Brain pericyte (primary cell): Measurements from ENCODE around the gene IFNAR1.
"Not testable (repeated sequence)": the region's sequence is repeated elsewhere in the genome, so short reads cannot be mapped to it uniquely, and the experiment has no call there.

Source experiments
- DNase-seq: peaks from one replicate; pipeline ENCODE4 v3.0.0-alpha.2; 2012; ENCODE audit warnings: low read depth, low spot score

The IFNAR1 gene

DNA sequence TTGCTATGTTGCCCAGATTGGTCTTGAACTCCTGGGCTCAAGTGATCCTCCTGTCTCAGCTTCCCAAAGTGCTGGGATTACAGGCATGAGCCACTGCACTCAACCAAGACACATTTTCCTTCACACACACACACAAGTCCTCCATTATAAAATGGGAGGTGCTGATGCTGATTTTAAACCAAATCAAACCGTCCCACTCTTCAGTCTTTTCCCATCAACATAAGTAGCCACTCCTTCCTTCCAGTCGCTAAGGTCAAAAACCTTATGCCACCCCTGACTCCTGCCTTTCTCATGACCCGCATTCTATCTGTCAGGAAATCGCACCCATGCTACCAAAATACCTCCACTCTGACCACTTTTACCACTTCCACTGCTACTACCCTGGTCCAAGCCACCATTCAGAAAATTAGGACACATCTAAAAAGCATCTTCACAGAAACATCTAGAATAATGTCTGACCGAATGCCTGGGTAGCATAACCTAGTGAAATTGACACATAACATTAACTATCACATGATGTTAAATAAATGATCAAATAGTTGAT is 50.4 kb downstream of the IFNAR1 start:
- no peak for DNase-seq

- DNase-seq, result no peak
Observed at GRCh38 chr21:33377221-33377920, 52.6 kb downstream of the IFNAR1 start.

DNA sequence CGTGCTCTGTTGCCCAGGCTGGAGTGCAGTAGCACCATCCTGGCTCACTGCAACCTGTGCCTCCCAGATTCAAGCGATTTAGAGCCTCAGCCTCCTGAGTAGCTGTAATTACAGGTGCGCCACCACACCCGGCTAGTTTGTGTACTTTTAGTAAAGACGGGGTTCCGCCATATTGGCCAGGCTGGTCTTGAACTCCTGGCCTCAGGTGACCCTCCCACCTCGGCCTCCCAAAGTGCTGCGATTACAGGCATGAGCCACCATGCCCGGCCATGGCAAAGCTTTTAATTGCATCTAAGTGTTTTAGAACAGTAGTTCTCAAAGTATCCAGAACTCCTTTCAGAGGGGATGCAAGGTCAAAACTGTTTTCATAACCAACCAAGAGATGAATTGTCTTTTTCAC is 53.3 kb downstream of the IFNAR1 start:
- no peak for DNase-seq

- DNase-seq, result not testable (repeated sequence)
Observed at GRCh38 chr21:33379934-33380333, 55.2 kb downstream of the IFNAR1 start.

- no peak for DNase-seq
Observed at GRCh38 chr21:33380483-33380998, 55.8 kb downstream of the IFNAR1 start.

DNA sequence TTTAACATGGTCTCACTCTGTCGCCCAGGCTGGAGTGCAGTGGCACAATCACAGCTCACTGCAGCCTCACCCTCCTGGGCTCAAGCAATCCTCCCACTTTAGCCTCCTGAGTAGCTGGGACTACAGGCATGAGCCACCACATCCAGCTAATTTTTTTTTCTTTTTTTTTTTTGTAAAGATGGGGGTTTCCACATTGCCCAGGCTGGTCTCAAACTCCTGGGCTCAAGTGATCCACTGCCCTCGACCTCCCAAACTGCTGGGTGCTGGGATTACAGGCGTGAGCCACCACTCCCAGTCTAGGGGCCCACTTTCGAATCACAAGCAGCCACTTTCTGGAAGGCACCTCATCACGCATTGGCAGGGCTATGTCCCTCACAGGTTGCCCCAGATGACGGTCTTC is 56.6 kb downstream of the IFNAR1 start:
- not testable (repeated sequence) for DNase-seq

DNA sequence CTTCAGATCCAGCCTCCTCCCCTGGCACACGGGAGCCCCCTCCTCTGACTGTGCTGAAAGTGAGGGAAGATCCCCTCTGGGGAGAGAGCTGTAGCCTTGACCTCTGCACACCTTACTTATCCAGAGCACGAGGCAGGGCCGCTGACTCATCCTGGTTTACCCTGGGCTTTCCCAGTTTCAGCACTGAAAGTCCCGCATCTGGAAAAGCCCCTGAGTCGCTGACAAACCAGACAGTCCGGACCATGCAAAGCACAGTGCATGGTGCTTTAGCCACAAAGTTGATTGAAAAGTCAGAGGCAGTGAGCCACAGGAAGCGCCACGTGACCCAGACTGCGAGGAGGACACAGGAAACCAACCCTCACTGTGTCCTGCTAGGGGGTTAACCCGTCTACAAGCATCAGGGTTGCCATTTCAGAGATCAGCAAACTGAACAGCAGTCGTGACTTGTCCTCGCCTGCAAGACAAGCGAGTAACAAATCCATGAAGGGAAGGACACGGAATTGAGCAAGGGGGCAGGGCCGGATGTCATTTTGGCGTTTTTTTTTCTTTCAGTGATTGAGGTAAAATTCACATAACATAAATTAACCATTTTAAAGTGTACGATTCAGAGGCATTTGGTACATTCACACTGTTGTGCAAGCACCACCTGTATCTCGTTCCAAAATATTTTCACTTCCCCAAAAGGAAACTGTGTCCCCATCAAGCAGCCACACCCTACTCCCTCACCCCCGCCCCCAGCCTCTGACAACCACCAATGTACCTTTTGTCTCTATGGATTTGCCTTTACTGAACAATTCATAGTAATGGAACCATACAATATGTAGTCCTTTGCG is 58.5 kb downstream of the IFNAR1 start:
- no peak for DNase-seq

GRCh38 chr21:33384841-33385331 is 60.1 kb downstream of the IFNAR1 start:
- no peak for DNase-seq

DNA sequence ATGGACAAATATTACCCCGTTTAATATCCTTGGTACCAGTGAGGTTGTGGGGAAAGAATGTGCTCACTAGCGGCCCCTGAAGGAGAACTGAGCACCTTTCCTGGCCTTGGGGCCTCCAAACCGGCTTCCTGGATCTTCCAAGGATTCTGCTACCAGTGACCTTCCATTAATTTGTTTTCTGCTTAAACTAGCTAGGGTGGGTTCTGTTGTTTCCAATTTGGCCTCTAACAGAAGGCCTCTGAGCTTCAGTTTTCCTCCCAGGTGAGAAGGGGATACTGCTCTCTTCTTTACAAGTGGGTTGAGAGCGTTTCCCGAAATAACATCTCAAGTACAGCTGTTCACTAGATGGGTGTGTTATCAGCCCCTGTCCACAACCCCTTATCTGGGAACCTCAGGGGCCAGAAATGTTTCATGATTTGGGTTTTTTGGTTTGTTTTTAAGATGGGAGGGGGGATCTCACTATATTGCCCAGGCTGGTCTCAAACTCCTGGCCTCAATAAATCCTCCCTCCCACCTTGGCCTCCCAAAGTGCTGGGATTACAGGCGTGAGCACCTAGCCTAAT is 61.5 kb downstream of the IFNAR1 start:
- no peak for DNase-seq

- DNase-seq, result no peak
Observed at GRCh38 chr21:33387294-33387693, 62.5 kb downstream of the IFNAR1 start.

DNA sequence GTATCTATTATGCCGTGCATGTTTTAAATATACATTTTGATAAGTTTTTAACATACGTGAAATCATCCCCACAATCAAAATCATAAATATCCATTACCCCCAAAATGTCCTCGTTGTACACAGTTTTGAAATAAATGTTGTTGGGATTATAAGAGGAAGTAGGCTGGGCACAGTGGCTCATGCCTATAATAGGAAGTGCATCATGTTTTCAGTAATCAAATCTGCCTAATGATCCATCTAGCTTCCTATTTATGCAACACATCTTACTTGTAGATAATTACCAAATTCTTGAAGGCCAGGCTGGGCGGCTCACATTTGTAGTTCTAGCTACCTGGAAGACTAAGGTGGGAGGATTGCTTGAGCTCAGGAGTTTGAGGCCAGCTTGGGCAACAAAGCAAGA is 63.4 kb downstream of the IFNAR1 start:
- DNase-seq, result no peak

DNA sequence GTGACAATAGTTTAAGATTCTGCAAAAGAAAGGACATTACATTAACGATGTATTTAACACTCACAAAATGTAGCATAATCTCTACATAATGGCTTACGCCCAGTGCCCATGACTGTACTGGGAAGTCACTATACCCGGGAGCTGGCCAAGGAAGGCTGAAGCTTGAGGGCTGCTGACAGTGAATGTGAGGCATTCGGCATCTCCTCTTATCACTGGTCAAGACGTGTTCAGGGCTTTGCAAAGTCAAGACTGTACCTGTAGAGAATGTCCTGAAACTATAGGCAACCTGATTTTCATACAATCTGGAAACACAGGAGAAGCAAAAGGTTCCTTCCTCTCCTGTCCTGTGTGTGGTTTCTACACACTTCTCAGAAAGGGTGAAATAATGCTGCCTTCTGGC is 65.7 kb downstream of the IFNAR1 start:
- no peak for DNase-seq

GRCh38 chr21:33391656-33392055 is 66.9 kb downstream of the IFNAR1 start:
- no peak for DNase-seq

- DNase-seq, result no peak
Observed at GRCh38 chr21:33392284-33392985, 67.7 kb downstream of the IFNAR1 start.

DNA sequence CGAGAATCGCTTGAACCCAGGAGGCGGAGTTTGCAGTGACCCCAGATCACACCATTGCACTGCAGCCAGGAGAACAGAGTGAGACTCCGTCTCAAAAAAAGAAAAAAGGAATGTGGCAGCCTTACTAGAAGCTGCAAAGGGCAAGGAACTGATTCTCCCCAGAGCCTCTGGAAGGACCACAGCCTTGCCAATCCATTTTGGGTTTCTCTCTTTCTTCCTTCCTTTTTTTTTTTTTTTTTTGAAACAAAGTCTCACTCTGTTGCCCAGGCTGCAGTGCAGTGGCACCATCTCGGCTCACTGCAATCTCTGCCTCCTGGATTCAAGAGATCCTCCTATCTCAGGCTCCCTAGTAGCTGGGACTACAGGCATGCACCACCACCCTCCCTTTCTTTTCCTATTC is 68.6 kb downstream of the IFNAR1 start:
- no peak for DNase-seq

DNA sequence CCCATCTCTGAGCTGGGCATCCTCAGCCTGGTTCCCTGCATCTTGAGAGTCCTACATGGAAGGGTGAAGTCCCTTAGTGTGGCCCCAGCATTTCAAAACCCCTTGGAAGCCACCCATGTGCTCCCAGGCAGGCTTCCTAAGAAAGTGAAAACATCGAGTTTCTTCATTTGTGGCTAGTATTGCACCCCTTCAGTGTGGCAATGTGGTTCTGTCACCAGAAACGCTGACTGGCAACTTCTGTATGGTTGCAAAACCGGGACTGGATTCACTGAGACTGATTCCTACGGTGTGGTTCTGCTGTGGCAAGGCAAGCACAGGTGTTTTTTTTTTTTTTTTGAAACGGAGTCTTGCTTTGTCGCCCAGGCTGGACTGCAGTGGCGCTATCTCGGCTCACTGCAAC is 69.5 kb downstream of the IFNAR1 start:
- no peak for DNase-seq

GRCh38 chr21:33395891-33396331 is 71.1 kb downstream of the IFNAR1 start:
- DNase-seq, result no peak

DNA sequence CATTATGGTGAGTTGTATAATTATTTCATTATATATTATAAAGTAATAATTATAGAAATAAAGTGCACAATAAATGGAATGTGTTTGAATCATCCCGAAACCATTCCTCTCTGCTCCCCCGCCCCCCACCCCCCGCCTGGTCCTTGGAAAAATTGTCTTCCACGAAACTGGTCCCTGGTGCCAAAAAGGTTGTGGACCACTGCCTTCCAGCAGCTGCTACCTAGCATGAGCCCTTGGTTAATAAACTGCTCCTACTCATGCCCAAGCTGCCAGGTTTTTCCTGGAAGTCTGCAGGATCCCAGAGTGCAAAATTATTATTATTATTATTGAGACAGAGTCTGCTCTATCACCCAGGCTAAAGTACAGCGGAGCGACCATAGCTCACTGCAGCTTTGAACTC is 71.7 kb downstream of the IFNAR1 start:
- no peak for DNase-seq

DNA sequence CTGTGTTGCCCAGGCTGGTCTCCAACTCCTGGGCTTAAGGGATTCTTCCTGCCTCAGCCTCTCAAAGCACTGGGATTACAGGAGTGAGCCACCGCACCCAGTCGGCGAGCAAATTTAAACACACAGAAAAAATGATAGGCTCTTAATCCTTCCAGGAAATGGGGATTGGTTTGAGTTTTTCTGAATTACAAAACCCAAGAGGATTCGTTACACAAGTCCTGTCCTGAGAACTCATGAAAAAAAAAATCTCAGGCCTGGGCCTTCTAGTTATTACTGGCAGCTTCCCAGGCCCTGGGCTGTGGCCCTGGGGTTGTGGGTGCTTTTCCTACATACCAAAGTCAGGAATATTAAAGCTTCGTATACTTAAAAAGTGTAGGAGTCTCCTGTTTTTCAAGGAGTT is 72.2 kb downstream of the IFNAR1 start:
- peak; percentile 65 for DNase-seq

DNA sequence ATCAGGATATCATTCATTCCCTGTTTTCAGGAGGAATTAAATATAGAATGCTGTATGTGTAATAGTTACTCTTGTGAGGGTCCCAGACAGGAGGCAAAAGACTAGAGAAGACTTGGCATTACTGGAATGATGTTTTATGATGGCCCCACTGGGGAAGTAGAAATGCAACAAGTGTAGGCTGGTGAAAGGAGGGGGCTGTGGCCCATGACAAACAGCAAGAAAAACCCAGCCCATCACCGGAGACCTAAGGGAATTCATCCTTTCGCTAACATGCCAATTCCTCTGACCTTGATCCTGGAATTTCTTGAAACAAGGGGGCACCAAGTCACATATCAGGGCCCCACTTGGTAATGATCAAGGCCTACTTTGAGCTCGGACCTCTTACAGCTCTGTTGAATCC is 72.9 kb downstream of the IFNAR1 start:
- no peak for DNase-seq

- DNase-seq, result no peak
Observed at GRCh38 chr21:33398361-33398760, 73.6 kb downstream of the IFNAR1 start.

- DNase-seq, result no peak
Observed at GRCh38 chr21:33401630-33401992, 76.8 kb downstream of the IFNAR1 start.
